Thyroid gland (tissue), 4 donors: Measurements from ENCODE around the gene WDR20.

Experiments
- POLR2A ChIP-seq, 2 donors: fragments of 450-650 bp; IDR thresholded peaks; one replicate each; pipeline ENCODE4 v1.6.1; 2017; ENCODE audit warnings: antibody characterized with exemption in 2 of 2, mild to moderate bottlenecking in 2 of 2, moderate library complexity in 1 of 2
- TF ChIP-seq, protein P1 (sequence below), 6 experiments: fragments of 200-600 bp in 3 of 6; fragments of 450-650 bp in 3 of 6; sonication (generic) in 3 of 6; IDR thresholded peaks; one replicate each; pipeline ENCODE4 v1.5.1; 2016 to 2019; ENCODE audit warnings: antibody characterized with exemption in 6 of 6, mild to moderate bottlenecking in 2 of 6, inconsistent platforms in 1 of 6, moderate library complexity in 1 of 6

DNA sequence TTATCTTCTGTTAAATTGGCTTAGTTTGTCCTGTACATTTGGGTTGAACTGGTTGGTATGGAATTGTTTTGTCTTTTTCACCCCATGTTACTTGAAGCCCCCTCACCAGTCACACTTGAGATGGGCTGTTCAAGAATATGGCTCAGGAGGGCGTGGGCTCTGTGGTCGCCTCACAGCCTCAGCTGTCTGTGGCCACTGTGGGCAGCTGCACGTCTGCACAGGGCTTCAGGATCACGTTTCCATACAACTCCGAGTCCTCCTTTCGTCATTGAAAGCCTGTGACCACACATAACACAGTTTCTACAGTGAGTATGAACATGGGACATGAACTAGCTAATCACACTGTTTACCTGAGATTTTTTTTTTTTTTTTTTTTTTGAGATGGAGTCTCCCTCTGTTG, 84.0 kb downstream of the WDR20 start:
- TF ChIP-seq, protein P1, sequence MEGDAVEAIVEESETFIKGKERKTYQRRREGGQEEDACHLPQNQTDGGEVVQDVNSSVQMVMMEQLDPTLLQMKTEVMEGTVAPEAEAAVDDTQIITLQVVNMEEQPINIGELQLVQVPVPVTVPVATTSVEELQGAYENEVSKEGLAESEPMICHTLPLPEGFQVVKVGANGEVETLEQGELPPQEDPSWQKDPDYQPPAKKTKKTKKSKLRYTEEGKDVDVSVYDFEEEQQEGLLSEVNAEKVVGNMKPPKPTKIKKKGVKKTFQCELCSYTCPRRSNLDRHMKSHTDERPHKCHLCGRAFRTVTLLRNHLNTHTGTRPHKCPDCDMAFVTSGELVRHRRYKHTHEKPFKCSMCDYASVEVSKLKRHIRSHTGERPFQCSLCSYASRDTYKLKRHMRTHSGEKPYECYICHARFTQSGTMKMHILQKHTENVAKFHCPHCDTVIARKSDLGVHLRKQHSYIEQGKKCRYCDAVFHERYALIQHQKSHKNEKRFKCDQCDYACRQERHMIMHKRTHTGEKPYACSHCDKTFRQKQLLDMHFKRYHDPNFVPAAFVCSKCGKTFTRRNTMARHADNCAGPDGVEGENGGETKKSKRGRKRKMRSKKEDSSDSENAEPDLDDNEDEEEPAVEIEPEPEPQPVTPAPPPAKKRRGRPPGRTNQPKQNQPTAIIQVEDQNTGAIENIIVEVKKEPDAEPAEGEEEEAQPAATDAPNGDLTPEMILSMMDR (IDR thresholded peaks at IDR 0.05), result no peak
- TF ChIP-seq POLR2A (IDR thresholded peaks at IDR 0.05), result no peak
